OCI-LY3 (cell line): ENCODE data around the gene PARD3.

Experiments used
- EZH2phosphoT487 ChIP-seq: fragments of 200-600 bp; shearing (Covaris generic); IDR thresholded peaks from 2 replicates; pipeline ENCODE4 v1.6.1; 2018; ENCODE audit warnings: antibody characterized with exemption, mixed run types, low read depth
- TF ChIP-seq, protein P1 (sequence below): fragments of 200-600, 300-600 bp; sonication (generic); IDR thresholded peaks from 2 replicates; pipeline ENCODE4 v1.5.1; 2014; ENCODE audit warnings: antibody characterized with exemption, low read length, low read depth

DNA sequence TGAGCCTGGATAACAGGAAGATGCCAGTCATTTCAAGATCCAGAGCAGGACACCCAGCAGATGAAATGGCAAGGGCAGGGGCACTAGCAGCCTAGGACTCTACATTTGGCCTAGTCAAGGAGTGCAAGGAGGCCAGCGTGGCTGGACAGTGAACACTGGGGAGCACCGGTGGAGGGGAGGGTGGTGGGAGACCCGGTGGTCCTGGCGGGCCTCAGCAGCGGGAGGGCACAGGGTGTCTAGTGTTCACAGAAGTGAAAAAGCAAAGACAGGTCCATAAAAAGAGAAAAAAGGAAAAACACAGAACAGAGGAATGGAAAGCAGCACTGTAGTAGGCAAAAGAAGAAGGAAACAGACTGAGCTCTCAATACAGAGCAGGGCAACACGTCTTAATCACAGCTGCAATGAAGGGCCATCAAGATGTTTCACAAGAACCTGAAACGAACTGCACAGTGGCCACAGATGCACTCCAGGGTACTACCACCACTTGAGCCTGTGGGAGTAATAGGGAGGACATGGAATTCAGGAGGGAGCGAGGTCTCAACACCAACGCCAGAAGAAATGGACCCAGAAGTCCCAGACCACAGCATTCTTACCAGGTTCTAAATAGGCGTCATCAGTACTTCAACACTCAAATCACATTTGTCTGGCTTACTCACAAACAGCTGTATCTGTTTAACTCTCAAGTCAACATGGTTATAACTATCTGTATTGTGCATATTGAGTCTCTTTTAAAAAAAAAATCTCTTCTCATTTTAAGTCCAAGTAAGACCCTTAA lies 573.7 kb downstream of the PARD3 start:
- TF ChIP-seq, protein P1, sequence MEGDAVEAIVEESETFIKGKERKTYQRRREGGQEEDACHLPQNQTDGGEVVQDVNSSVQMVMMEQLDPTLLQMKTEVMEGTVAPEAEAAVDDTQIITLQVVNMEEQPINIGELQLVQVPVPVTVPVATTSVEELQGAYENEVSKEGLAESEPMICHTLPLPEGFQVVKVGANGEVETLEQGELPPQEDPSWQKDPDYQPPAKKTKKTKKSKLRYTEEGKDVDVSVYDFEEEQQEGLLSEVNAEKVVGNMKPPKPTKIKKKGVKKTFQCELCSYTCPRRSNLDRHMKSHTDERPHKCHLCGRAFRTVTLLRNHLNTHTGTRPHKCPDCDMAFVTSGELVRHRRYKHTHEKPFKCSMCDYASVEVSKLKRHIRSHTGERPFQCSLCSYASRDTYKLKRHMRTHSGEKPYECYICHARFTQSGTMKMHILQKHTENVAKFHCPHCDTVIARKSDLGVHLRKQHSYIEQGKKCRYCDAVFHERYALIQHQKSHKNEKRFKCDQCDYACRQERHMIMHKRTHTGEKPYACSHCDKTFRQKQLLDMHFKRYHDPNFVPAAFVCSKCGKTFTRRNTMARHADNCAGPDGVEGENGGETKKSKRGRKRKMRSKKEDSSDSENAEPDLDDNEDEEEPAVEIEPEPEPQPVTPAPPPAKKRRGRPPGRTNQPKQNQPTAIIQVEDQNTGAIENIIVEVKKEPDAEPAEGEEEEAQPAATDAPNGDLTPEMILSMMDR = no peak
- no peak for TF ChIP-seq EZH2phosphoT487
